ENCODE results near the gene USP6NL. TPM values are rescaled to one million over a fixed set of nuclear protein-coding genes. Genes with fewer than 3 reads are reported as not detected.

The USP6NL gene
- polyA plus RNA-seq, 2 donors = 26.8 to 28.3 TPM

DNA sequence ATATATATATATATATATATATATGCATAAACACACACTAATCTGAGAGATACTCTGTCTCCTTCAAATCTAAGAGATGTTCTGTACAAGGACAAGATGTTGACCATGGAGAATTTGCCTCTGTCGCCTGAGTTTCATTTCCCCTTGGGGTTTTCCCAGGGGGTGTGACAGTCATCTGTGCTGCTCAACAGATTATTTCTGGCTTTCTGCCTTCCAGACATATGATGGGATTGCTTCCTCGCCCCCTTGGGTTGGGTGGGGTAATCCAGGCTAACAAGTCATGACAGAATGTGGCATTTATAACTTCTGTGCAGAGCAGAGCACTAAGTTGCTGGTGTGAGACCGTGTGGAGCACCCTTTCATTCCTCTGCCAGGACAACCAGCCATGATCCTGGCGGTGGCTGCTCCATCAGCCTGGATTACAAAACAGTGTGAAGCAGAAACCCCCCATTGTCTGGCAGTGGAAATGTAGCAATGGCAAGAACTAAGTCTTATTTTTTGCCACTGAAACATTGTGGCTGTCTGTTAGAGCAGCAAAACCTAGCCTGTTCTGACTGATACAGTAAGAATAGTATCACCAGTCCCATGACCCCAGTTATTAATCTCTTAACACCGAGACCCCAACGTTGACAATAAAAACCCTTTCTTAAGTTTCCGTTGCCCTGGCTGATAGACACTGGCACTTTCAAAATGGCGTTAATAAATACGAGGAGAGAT lies 13.7 kb upstream of the USP6NL start:
- 71 to 73% methylated on average over 9 of the region's 9 CpGs for WGBS, 2 donors
- H3K27me3 ChIP-seq (ENCODE audit: control insufficient read depth in 1 of 2, insufficient read depth in 2 of 2, low read length in 2 of 2) = no peaks in the 10 kb centered on the region
- H3K9me3 ChIP-seq (ENCODE audit: control insufficient read depth in 2 of 2, insufficient read depth in 1 of 2, low read depth in 1 of 2, low read length in 1 of 2) = no peaks in the 10 kb centered on the region
- no peak overlapping the region for H3K4me3 ChIP-seq (ENCODE audit: low read depth in 1 of 2, low read length in 2 of 2)
- H3K36me3 ChIP-seq (ENCODE audit: control insufficient read depth in 2 of 2, insufficient read depth in 2 of 2, low read length in 1 of 2) = no peaks in the 10 kb centered on the region
- no peaks in the 10 kb centered on the region for H3K4me1 ChIP-seq (ENCODE audit: control insufficient read depth in 2 of 2, insufficient read depth in 2 of 2, low read length in 1 of 2)
- peak overlapping the region in 1 of 2 donors; percentile 40 for H3K27ac ChIP-seq (ENCODE audit: low read depth in 2 of 2, low read length in 1 of 2)

GRCh38 chr10:11617233-11617632 lies 5.8 kb upstream of the USP6NL start:
- H3K4me3 ChIP-seq (ENCODE audit: low read depth in 1 of 2, low read length in 2 of 2) = no peak overlapping the region
- H3K9me3 ChIP-seq (ENCODE audit: control insufficient read depth in 2 of 2, insufficient read depth in 1 of 2, low read depth in 1 of 2, low read length in 1 of 2) = no peaks in the 10 kb centered on the region

GRCh38 chr10:11616021-11616420 lies 4.6 kb upstream of the USP6NL start:
- 89 to 92% methylated on average over 5 of the region's 5 CpGs for WGBS, 2 donors
- no peaks in the 10 kb centered on the region for H3K36me3 ChIP-seq (ENCODE audit: control insufficient read depth in 2 of 2, insufficient read depth in 2 of 2, low read length in 1 of 2)
- H3K4me1 ChIP-seq (ENCODE audit: control insufficient read depth in 2 of 2, insufficient read depth in 2 of 2, low read length in 1 of 2) = no peaks in the 10 kb centered on the region
- H3K9me3 ChIP-seq (ENCODE audit: control insufficient read depth in 2 of 2, insufficient read depth in 1 of 2, low read depth in 1 of 2, low read length in 1 of 2) = no peaks in the 10 kb centered on the region
- H3K27me3 ChIP-seq (ENCODE audit: control insufficient read depth in 1 of 2, insufficient read depth in 2 of 2, low read length in 2 of 2) = no peaks in the 10 kb centered on the region
- no peak overlapping the region for H3K27ac ChIP-seq (ENCODE audit: low read depth in 2 of 2, low read length in 1 of 2)
- no peak overlapping the region for H3K4me3 ChIP-seq (ENCODE audit: low read depth in 1 of 2, low read length in 2 of 2)

More at GRCh38 chr10:11617233-11617632, 5.8 kb upstream of the USP6NL start:
- Histone ChIP-seq H3K4me1 (ENCODE audit: control insufficient read depth in 2 of 2, insufficient read depth in 2 of 2, low read length in 1 of 2) (no peaks in the 10 kb centered on the region), H3K36me3 (ENCODE audit: control insufficient read depth in 2 of 2, insufficient read depth in 2 of 2, low read length in 1 of 2) (no peaks in the 10 kb centered on the region), H3K27me3 (ENCODE audit: control insufficient read depth in 1 of 2, insufficient read depth in 2 of 2, low read length in 2 of 2) (no peaks in the 10 kb centered on the region), H3K27ac (ENCODE audit: low read depth in 2 of 2, low read length in 1 of 2) (no peak overlapping the region)

- Histone ChIP-seq H3K27me3 (ENCODE audit: control insufficient read depth in 1 of 2, insufficient read depth in 2 of 2, low read length in 2 of 2) (no peaks in the 10 kb centered on the region), H3K36me3 (ENCODE audit: control insufficient read depth in 2 of 2, insufficient read depth in 2 of 2, low read length in 1 of 2) (no peaks in the 10 kb centered on the region), H3K27ac (ENCODE audit: low read depth in 2 of 2, low read length in 1 of 2) (no peak overlapping the region), H3K9me3 (ENCODE audit: control insufficient read depth in 2 of 2, insufficient read depth in 1 of 2, low read depth in 1 of 2, low read length in 1 of 2) (no peaks in the 10 kb centered on the region), H3K4me3 (ENCODE audit: low read depth in 1 of 2, low read length in 2 of 2) (no peak overlapping the region), H3K4me1 (ENCODE audit: control insufficient read depth in 2 of 2, insufficient read depth in 2 of 2, low read length in 1 of 2) (no peaks in the 10 kb centered on the region)
Measured at GRCh38 chr10:11615396-11615795, 3.9 kb upstream of the USP6NL start.

DNA sequence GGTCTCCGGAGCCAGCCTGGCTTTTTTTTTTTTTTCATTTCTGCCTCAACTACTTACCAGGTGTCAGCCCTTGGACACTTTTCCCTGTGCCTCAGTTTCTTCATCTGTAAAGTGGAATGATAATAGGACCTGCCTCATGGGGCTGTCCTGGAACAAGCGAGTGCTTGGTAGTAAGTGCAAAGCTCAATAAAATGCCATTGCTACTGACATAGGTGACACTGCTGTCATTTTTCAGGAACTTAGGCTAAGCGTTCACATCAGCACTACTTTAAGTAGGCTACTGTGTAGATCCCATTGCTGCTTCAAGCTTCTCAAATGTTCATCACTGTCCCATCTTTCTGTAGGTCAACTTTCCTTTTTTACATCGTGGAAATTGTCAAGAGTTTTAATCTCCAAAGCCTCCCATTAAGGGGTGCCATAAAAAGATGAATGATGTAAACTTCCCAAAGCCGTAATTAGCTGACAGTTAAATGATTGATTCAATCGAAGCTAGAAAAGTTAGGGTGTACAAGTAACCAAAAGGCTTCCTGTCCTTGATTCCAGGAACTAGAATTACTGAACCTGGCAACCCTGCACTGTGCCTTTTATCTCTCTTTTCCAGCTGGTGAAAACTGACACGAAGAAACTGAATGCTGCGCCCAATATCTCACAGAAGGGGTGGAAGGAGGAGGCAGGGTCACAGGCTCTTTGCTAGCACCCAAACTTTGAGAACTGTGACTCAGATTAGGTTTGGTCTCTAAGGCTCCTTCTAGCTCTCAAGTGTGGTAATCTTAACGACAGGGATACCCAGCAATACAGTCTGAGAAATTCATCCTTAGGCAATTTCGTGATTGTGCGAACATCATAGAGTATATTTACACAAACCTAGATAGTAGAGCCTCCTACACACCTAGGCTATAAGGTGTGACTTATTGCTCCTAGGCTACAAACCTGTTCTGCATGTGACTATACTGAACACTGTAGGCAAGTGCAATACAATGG lies 861 bp upstream of the USP6NL start:
- H3K36me3 ChIP-seq (ENCODE audit: control insufficient read depth in 2 of 2, insufficient read depth in 2 of 2, low read length in 1 of 2) = no peaks in the 10 kb centered on the region
- H3K27ac ChIP-seq (ENCODE audit: low read depth in 2 of 2, low read length in 1 of 2) = peak overlapping the region; percentile 95
- H3K4me3 ChIP-seq (ENCODE audit: low read depth in 1 of 2, low read length in 2 of 2) = peak overlapping the region; percentile 82 to 96
- 11% methylated on average over 11 of the region's 11 CpGs for WGBS, 2 donors
- no peaks in the 10 kb centered on the region for H3K9me3 ChIP-seq (ENCODE audit: control insufficient read depth in 2 of 2, insufficient read depth in 1 of 2, low read depth in 1 of 2, low read length in 1 of 2)
- no peaks in the 10 kb centered on the region for H3K27me3 ChIP-seq (ENCODE audit: control insufficient read depth in 1 of 2, insufficient read depth in 2 of 2, low read length in 2 of 2)
- H3K4me1 ChIP-seq (ENCODE audit: control insufficient read depth in 2 of 2, insufficient read depth in 2 of 2, low read length in 1 of 2) = no peaks in the 10 kb centered on the region

GRCh38 chr10:11610826-11611247 lies 613 bp downstream of the USP6NL start:
- Histone ChIP-seq H3K27me3 (ENCODE audit: control insufficient read depth in 1 of 2, insufficient read depth in 2 of 2, low read length in 2 of 2) (no peaks in the 10 kb centered on the region), H3K36me3 (ENCODE audit: control insufficient read depth in 2 of 2, insufficient read depth in 2 of 2, low read length in 1 of 2) (no peaks in the 10 kb centered on the region), H3K9me3 (ENCODE audit: control insufficient read depth in 2 of 2, insufficient read depth in 1 of 2, low read depth in 1 of 2, low read length in 1 of 2) (no peaks in the 10 kb centered on the region), H3K4me1 (ENCODE audit: control insufficient read depth in 2 of 2, insufficient read depth in 2 of 2, low read length in 1 of 2) (no peaks in the 10 kb centered on the region), H3K27ac (ENCODE audit: low read depth in 2 of 2, low read length in 1 of 2) (peak overlapping the region; percentile 95), H3K4me3 (ENCODE audit: low read depth in 1 of 2, low read length in 2 of 2) (peak overlapping the region; percentile 82 to 96)
- WGBS, 2 donors = 1% methylated on average over 38 to 43 of the region's 43 CpGs

GRCh38 chr10:11610166-11610825 lies 1.2 kb downstream of the USP6NL start:
- WGBS, 2 donors = 7 to 8% methylated on average over 9 of the region's 9 CpGs

DNA sequence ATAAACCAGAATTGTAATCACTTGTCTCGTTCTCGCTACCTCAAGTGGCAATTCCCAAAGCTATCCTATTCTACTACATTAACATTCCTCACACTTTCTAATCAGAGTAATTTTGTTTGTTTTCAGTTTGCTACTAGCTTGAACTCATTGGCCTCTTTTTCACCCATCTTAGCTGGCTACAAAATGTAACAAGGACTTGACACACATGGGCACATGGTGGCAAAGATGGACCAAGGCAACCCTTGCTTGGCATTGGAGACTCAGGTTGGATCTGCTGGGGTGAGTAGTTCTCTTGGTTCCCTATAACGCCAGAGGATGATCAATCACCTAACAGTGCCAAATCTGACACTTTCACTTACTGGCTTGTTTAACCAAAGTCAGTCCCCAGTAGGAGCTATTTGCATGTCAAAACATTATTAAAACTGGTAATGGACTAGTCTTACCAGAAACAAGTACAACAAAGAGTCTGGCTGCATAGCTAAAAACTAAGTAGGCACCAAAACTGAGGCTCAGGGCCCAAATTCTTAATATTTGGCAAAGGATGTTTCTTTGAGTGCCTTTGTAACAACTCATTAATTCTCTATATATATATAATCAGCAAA lies 1.9 kb downstream of the USP6NL start:
- Histone ChIP-seq H3K27ac (ENCODE audit: low read depth in 2 of 2, low read length in 1 of 2) (peak overlapping the region in 1 of 2 donors; percentile 47), H3K36me3 (ENCODE audit: control insufficient read depth in 2 of 2, insufficient read depth in 2 of 2, low read length in 1 of 2) (no peaks in the 10 kb centered on the region), H3K4me1 (ENCODE audit: control insufficient read depth in 2 of 2, insufficient read depth in 2 of 2, low read length in 1 of 2) (no peaks in the 10 kb centered on the region), H3K4me3 (ENCODE audit: low read depth in 1 of 2, low read length in 2 of 2) (peak overlapping the region; percentile 9 to 96), H3K9me3 (ENCODE audit: control insufficient read depth in 2 of 2, insufficient read depth in 1 of 2, low read depth in 1 of 2, low read length in 1 of 2) (no peaks in the 10 kb centered on the region), H3K27me3 (ENCODE audit: control insufficient read depth in 1 of 2, insufficient read depth in 2 of 2, low read length in 2 of 2) (no peaks in the 10 kb centered on the region)
- 73 to 75% methylated on average over 3 of the region's 3 CpGs for WGBS, 2 donors

More at GRCh38 chr10:11610166-11610825, 1.2 kb downstream of the USP6NL start:
- no peaks in the 10 kb centered on the region for H3K27me3 ChIP-seq (ENCODE audit: control insufficient read depth in 1 of 2, insufficient read depth in 2 of 2, low read length in 2 of 2)
- peak overlapping the region; percentile 95 for H3K27ac ChIP-seq (ENCODE audit: low read depth in 2 of 2, low read length in 1 of 2)
- H3K9me3 ChIP-seq (ENCODE audit: control insufficient read depth in 2 of 2, insufficient read depth in 1 of 2, low read depth in 1 of 2, low read length in 1 of 2) = no peaks in the 10 kb centered on the region
- H3K4me3 ChIP-seq (ENCODE audit: low read depth in 1 of 2, low read length in 2 of 2) = peak overlapping the region; percentile 82 to 96
- H3K4me1 ChIP-seq (ENCODE audit: control insufficient read depth in 2 of 2, insufficient read depth in 2 of 2, low read length in 1 of 2) = no peaks in the 10 kb centered on the region
- no peaks in the 10 kb centered on the region for H3K36me3 ChIP-seq (ENCODE audit: control insufficient read depth in 2 of 2, insufficient read depth in 2 of 2, low read length in 1 of 2)

DNA sequence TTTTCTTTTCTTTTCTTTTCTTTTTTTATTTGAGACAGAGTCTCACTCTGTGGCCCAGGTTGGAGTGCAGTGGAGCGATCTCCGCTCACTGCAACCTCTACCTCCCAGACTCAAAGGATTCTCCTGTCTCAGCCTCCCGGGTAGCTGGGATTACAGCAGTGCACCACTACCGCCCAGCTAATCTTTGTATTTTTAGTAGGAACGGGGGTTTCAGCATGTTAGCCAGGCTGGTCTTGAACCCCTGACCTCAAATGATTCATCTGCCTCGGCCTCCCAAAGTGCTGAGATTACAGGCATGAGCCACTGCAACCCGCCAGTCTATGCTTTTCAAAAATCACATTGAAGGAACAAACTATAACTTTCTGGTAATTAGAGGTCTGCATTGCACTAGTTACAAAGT lies 2.4 kb downstream of the USP6NL start:
- Histone ChIP-seq H3K27me3 (ENCODE audit: control insufficient read depth in 1 of 2, insufficient read depth in 2 of 2, low read length in 2 of 2) (no peaks in the 10 kb centered on the region), H3K27ac (ENCODE audit: low read depth in 2 of 2, low read length in 1 of 2) (no peak overlapping the region), H3K4me1 (ENCODE audit: control insufficient read depth in 2 of 2, insufficient read depth in 2 of 2, low read length in 1 of 2) (no peaks in the 10 kb centered on the region), H3K4me3 (ENCODE audit: low read depth in 1 of 2, low read length in 2 of 2) (peak overlapping the region in 1 of 2 donors; percentile 96), H3K36me3 (ENCODE audit: control insufficient read depth in 2 of 2, insufficient read depth in 2 of 2, low read length in 1 of 2) (no peaks in the 10 kb centered on the region), H3K9me3 (ENCODE audit: control insufficient read depth in 2 of 2, insufficient read depth in 1 of 2, low read depth in 1 of 2, low read length in 1 of 2) (no peaks in the 10 kb centered on the region)
- WGBS, 2 donors = 86 to 90% methylated on average over 7 of the region's 7 CpGs
